Activated CD4-positive, CD25-positive, alpha-beta regulatory T cell treated with anti-CD3 and anti-CD28 coated beads, Interleukin-2, amount 50 U/mL, for 24 hours (primary cell): ENCODE data around the gene GLI3.

Source experiments
- ATAC-seq, 2 donors: fragments of 150-1000 bp; cut with Tn5 transposase; one replicate each; pipeline ENCODE4 v1.10.0; 2021; ENCODE audit warnings: mild to moderate bottlenecking in 1 of 2, moderate library complexity in 1 of 2

Gene GLI3

GRCh38 chr7:42236976-42237810 lies at the start of gene GLI3:
GLI3 (minus strand) TSS chr7:42237209; CDS start chr7:42223253, 13,956 bp downstream.
- ATAC-seq, result peak; percentile 46 to 56

- ATAC-seq, result no peak
Measured at GRCh38 chr7:42285383-42285824, 48.4 kb upstream of the GLI3 start.

DNA sequence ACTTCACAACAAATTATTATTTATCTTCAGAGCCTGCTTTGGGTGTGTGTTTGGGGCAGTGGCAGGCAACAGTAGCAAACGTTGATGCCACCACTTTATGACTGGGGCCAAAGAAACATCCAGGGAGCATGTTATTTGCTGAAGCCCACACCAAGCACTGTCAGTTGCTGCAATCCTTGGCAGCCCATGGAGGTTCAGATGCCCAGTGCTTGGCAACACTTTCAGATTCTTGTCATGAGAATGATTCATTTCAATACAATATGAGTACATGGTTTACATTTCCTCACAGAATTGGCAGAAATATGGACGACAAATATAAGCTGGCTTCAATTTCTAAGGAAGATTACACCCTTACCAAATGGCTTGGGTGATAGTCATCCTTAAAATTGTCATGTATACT lies 46.5 kb upstream of the GLI3 start:
- no peak for ATAC-seq

- ATAC-seq, result no peak
Measured at GRCh38 chr7:42278344-42278743, 41.3 kb upstream of the GLI3 start.

- ATAC-seq, result no peak
Measured at GRCh38 chr7:42274053-42274452, 37.0 kb upstream of the GLI3 start.

GRCh38 chr7:42272793-42273665 lies 36.0 kb upstream of the GLI3 start:
- ATAC-seq, result no peak

GRCh38 chr7:42269161-42269560 lies 32.2 kb upstream of the GLI3 start:
- no peak for ATAC-seq

DNA sequence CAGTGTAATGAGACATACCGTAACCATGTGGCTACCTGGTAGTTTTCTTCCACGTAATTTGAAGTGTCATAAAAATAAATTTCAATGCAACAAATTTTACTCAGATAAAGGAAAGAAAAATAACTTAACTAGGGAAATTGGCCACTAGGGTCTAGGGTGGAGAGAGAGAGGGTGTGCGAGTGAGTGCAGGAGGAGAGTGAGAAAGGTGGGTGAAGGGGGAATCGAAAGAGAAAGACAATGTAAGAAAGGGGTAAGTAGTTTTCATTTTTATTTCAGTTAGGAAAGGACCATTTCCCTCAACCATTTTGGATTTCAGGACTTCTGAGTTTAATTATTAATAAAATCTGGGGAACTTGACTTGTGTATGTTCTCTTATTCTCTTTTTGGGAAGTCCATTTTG lies 27.7 kb upstream of the GLI3 start:
- ATAC-seq, result no peak

DNA sequence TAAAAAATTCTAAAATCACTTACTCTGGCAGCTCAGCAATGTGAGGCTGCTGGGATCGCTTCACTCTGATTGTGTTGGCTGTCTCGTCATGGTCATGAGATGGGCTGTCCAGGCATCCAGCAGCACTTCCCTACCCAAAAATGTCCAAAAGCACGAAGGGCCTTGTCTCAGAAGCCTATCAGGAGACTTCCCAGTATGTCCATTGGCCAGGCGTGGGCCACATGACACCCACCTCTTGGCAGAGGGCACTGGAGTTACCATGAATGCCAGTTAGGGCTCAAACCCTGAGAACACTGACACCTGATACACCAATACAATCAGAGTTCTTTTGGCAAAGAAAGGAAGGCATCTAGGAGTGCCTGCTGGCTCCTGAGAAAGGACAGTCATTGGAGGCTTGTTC lies 27.0 kb upstream of the GLI3 start:
- ATAC-seq, result no peak

- ATAC-seq, result no peak
Measured at GRCh38 chr7:42262964-42263363, 26.0 kb upstream of the GLI3 start.

- ATAC-seq, result no peak
Measured at GRCh38 chr7:42254217-42254616, 17.2 kb upstream of the GLI3 start.

GRCh38 chr7:42253316-42253715 lies 16.3 kb upstream of the GLI3 start:
- ATAC-seq, result no peak

GRCh38 chr7:42250411-42250810 lies 13.4 kb upstream of the GLI3 start:
- no peak for ATAC-seq

DNA sequence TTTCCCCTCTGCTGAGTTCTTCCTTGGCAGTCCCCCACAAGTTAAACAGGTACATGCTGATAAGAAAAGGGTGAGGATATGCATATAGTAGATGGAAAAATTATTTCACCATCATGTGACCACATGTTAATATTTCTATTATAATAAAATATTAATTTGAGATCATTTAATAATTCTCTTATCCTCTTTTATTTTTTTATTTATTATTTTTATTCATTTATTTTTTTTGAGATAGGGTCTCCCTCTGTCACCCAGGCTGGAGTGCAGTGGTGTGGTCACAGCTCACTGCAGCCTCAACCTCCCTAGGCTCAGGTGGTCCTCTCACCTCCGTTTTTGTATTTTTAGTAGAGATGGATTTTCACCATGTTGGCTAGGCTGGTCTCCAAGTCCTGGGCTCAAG lies 11.6 kb upstream of the GLI3 start:
- no peak for ATAC-seq

DNA sequence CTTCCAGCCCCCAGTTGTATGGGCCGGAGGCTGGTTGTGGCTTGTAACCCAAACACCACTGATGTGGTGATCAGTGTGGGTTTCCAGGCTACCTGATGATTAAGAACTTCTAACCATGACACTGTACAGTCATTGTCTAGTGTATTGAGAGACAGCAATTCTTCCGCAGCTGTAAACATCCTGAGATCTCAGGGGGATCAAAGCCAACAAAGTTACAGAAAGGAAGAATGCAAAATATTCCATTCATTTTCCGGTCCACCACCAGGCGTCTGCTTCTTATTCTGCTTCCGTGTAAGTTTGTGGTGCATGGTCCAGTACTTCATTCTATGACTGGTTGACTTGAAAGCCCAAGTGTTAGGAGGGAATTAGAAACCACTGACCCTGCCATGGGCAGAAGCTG lies 10.3 kb upstream of the GLI3 start:
- ATAC-seq, result no peak

DNA sequence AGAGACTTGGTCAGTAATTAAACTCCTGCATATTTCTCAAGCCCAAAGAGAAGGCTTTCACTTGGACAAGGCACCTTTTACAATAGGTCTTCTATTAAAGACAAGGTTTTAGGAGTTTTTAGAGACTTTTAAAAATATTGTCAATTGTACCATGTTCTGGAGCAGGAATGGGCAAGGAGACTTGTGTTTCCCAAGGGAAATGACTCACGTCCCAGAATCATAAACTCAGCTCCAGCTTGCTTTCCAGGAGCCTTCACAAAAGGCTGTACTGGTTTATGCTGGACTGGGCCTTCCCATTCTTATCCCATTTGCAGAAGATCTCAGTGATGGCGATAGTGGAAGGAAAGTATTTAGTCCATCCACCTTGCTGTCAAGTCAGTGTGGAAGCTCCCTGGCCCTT lies 7.8 kb upstream of the GLI3 start:
- no peak for ATAC-seq

GRCh38 chr7:42242381-42242780 lies 5.4 kb upstream of the GLI3 start:
- ATAC-seq, result no peak

GRCh38 chr7:42241424-42241823 lies 4.4 kb upstream of the GLI3 start:
- ATAC-seq, result no peak

GRCh38 chr7:42240416-42240815 lies 3.4 kb upstream of the GLI3 start:
- ATAC-seq, result no peak

GRCh38 chr7:42238709-42239366 lies 1.8 kb upstream of the GLI3 start:
- ATAC-seq, result no peak

GRCh38 chr7:42237811-42238541 lies 967 bp upstream of the GLI3 start:
- ATAC-seq, result no peak

- ATAC-seq, result no peak
Measured at GRCh38 chr7:42236266-42236975, 588 bp downstream of the GLI3 start.
